ENCODE data around the gene SSR4. TPM values are rescaled to one million over a fixed set of nuclear protein-coding genes. Genes with fewer than 3 reads are reported as not detected.

SSR4 gene
- total RNA-seq, 1 experiment from 2014 or later, result 179 TPM

GRCh38 chrX:153771415-153772315 lies 22.8 kb upstream of the SSR4 start:
- Histone ChIP-seq H3K4me1 (ENCODE audit: insufficient read depth, low read length) (no peaks in the 10 kb centered on the region), H3K27ac (ENCODE audit: insufficient read length, low read depth, low read length) (no peak overlapping the region), H3T11ph (ENCODE audit: low read length) (no peak overlapping the region), H3K14ac (ENCODE audit: insufficient read depth, low read length) (no peak overlapping the region), H2AFZ (ENCODE audit: low read length) (no peak overlapping the region), H3K18ac (ENCODE audit: insufficient read length, low read depth, low read length) (no peak overlapping the region), H4K91ac (ENCODE audit: insufficient read length, low read depth, low read length) (no peak overlapping the region), H3K79me1 (ENCODE audit: insufficient read depth, low read depth, low read length, poor library complexity, severe bottlenecking) (no peaks in the 10 kb centered on the region), H2BK15ac (ENCODE audit: low read depth, low read length) (no peak overlapping the region), H3K23ac (ENCODE audit: insufficient read length, low read depth, low read length) (no peak overlapping the region), H3K9me3 (ENCODE audit: control insufficient read depth, low read depth, low read length) (no peaks in the 10 kb centered on the region), H3K4ac (ENCODE audit: low read depth, low read length) (no peak overlapping the region), H3K23me2 (ENCODE audit: insufficient read length, low read depth, low read length, poor library complexity, severe bottlenecking) (no peaks in the 10 kb centered on the region), H3K9ac (ENCODE audit: extremely low read depth, insufficient read length, low read length) (no peak overlapping the region), H4K20me1 (ENCODE audit: control insufficient read depth, insufficient read depth, insufficient read length) (no peaks in the 10 kb centered on the region), H4K8ac (replicated peaks; ENCODE audit: insufficient read length, low read depth, low read length) (no peak overlapping the region), H2AK5ac (ENCODE audit: insufficient read length, low read length) (no peak overlapping the region), H3K56ac (ENCODE audit: insufficient read length, low read depth, low read length) (no peak overlapping the region), H4K5ac (ENCODE audit: insufficient read length, low read depth, low read length) (no peak overlapping the region), H2BK12ac (ENCODE audit: insufficient read length, low read depth, low read length) (no peak overlapping the region), H3K4me2 (ENCODE audit: insufficient read depth, insufficient read length, low read length) (no peak overlapping the region), H3K79me2 (ENCODE audit: insufficient read depth, low read length) (no peaks in the 10 kb centered on the region), H2BK120ac (ENCODE audit: low read depth, low read length, poor library complexity, severe bottlenecking) (no peak overlapping the region), H3K27me3 (ENCODE audit: insufficient read depth, low read length) (no peaks in the 10 kb centered on the region), H2BK5ac (ENCODE audit: insufficient read length, low read length) (no peak overlapping the region), H2BK20ac (ENCODE audit: low read depth, low read length, poor library complexity, severe bottlenecking) (no peak overlapping the region)
- Mint-ChIP-seq H3K36me3 (ENCODE audit: insufficient read depth in 1 of 3, low read depth in 3 of 3) (peaks cover 0 to 2% (median 0%) of the 10 kb centered on the region in 3 experiments; a peak in 1 of 7 replicates), H3K4me3 (no peak overlapping the region; a peak in 1 of 5 replicates), H3K9me3 (peaks cover 22 to 52% of the 10 kb centered on the region in 2 experiments), H3K4me1 (no peaks in the 10 kb centered on the region), H3K27ac (no peak overlapping the region), H3K27me3 (ENCODE audit: low read depth) (peaks cover 1% of the 10 kb centered on the region; the same call in 1 of the 2 replicates)
- no CpG with 5 or more reads among the region's 37 CpGs for WGBS (ENCODE audit: extremely low coverage, insufficient read length, low lambda C conversion rate)
- TF ChIP-seq CTCF (conservative IDR thresholded peaks at IDR 0.05), result no peak
- DNase-seq, result no peak

All from H9 (cell line).